Astrocyte (in vitro differentiated cells and primary cell): Measurements from ENCODE around the gene CALML5.

Experiments
- EZH2 ChIP-seq: IDR thresholded peaks from 2 replicates; pipeline ENCODE4 v1.6.1; 2012; ENCODE audit warnings: mild to moderate bottlenecking, low read length, inconsistent platforms; ENCODE audit not compliant: insufficient read depth
- TF ChIP-seq, protein P1 (sequence below): IDR thresholded peaks from 2 replicates; pipeline ENCODE4 v1.5.1; 2011; ENCODE audit warnings: low read depth, mild to moderate bottlenecking, inconsistent platforms, low read length, moderate library complexity; ENCODE audit not compliant: insufficient read depth

DNA sequence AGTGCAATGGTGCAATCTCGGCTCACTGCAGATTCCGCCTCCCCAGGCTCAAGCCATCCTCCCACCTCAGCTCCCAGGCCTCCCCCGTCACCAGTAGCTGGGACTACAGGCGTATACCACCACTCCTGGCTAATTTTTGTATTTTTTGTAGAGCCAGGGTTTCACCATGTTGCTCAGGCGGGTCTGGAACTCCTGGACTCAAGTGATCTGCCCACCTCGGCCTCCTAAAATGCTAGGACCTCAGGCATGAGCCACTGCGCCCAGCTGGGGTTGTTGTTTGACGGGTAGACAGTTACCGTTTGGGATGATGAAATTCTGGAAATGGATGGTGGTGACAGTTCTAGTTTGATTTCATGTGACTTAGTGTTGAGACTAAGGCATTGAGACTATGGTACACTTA is 40.7 kb upstream of the CALML5 start:
- no peak for TF ChIP-seq EZH2
- TF ChIP-seq, protein P1, sequence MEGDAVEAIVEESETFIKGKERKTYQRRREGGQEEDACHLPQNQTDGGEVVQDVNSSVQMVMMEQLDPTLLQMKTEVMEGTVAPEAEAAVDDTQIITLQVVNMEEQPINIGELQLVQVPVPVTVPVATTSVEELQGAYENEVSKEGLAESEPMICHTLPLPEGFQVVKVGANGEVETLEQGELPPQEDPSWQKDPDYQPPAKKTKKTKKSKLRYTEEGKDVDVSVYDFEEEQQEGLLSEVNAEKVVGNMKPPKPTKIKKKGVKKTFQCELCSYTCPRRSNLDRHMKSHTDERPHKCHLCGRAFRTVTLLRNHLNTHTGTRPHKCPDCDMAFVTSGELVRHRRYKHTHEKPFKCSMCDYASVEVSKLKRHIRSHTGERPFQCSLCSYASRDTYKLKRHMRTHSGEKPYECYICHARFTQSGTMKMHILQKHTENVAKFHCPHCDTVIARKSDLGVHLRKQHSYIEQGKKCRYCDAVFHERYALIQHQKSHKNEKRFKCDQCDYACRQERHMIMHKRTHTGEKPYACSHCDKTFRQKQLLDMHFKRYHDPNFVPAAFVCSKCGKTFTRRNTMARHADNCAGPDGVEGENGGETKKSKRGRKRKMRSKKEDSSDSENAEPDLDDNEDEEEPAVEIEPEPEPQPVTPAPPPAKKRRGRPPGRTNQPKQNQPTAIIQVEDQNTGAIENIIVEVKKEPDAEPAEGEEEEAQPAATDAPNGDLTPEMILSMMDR, result no peak
